ENCODE results near the gene SYT7. TPM values are rescaled to one million over a fixed set of nuclear protein-coding genes. Genes with fewer than 3 reads are reported as not detected.

Gene SYT7
- total and polyA plus RNA-seq, 2 of the 4 experiments (the other 2 are of a cell fraction) = under 0.01 to 0.19 TPM

DNA sequence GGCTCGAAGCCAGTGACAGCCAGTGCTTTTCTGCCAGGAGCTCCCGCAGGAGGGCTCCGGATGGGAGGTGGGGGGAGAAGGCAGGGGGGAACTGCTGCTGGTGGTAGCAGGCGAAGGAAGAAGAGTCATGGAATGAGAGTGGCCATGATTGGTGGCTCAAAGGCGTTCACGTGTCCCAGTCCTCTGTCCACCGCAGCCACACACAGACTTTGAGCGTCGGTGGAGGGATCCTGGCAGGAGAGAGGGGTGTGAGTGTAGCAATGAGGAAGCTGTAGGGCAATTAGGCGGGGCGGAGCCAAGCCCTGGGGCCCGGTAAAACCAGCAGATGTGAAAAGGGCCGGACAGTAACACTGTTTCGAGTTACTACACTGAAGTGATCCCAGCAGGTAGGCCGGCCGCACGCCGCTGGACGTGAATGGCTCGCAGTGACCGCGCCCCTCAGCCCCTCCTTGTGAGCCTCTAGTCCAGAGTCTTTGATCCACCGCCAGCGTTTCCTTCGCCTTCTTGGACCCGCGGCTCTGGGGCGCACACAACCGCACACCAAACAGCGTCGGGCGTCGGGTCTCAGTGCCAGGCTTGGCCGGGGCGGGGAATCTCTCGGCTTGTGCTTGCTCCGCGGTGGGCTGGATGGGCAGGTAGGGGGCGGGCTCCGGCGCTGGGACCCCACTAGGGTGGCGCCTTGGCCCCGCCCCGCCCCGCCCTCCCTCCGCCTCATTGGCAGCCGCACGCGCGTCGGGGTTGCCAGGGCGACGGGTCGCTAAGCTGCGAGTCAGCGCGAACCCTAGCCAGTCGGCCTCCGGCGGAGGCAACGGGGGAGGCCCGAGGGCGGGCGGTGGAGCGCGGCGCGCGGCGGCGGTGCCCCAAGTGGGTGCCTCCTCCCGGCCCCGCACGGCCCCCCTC is 72.7 kb downstream of the SYT7 start, which contains the start of gene LRRC10B:
TSS of gene LRRC10B (plus strand) at position 788 of the 900 bp plus-strand sequence. CDS start 250 bp downstream, outside the sequence.
- no peak within 1 kb of the TSS for H3K14ac ChIP-seq (replicated peaks; ENCODE audit: low read depth, low read length)
- no peak within 1 kb of the TSS for H2BK15ac ChIP-seq (ENCODE audit: low read depth, low read length)
- peak within 1 kb of the TSS; percentile 88 for H2AFZ ChIP-seq (replicated peaks; ENCODE audit: low read length, poor library complexity)
- H3K4me2 ChIP-seq (ENCODE audit: low read depth, low read length) = peak within 1 kb of the TSS; percentile 65
- 6% methylated on average over 28 of the region's 74 CpGs; no CpG with 5 or more reads in 1 of the 2 experiments for WGBS, 2 experiments (ENCODE audit: extremely low coverage in 2 of 2, insufficient read length in 1 of 2)
- H3K36me3 ChIP-seq (ENCODE audit: control insufficient read depth, insufficient read depth, low read length) = no peaks in the 10 kb centered on the region
- no peak within 1 kb of the TSS for H3K27ac ChIP-seq (ENCODE audit: insufficient read depth, low read length)
- dilution Hi-C loops (cut with HindIII; ENCODE audit: low sequenced_read_pairs, unreplicated experiment) = no loop called here
- intact Hi-C loops (cut with micrococcal nuclease) = no loop called here
- ChIA-PET CTCF (interaction anchor here (0.6 to 1.4 kb wide), 3 partner anchors 9 to 106 kb away, joined by 3 to 5 read pairs (median 4); no protein-coding TSS in a partner anchor), POLR2A (ENCODE audit: unreplicated experiment) (no interaction called here)
- no peaks in the 10 kb centered on the region for H3K9me1 ChIP-seq (ENCODE audit: insufficient read depth, low read length)
- no peak within 1 kb of the TSS for H2BK120ac ChIP-seq (ENCODE audit: low read depth, low read length)
- no peak within 1 kb of the TSS for H3K18ac ChIP-seq (ENCODE audit: low read depth, low read length)
- H3K79me1 ChIP-seq (ENCODE audit: low read depth in 1 of 2, low read length in 2 of 2) = no peaks in the 10 kb centered on the region
- H2BK20ac ChIP-seq (ENCODE audit: low read depth, low read length) = no peak within 1 kb of the TSS
- H4K91ac ChIP-seq (ENCODE audit: insufficient read depth, low read depth, low read length) = no peak within 1 kb of the TSS
- H3K56ac ChIP-seq (ENCODE audit: extremely low read depth, insufficient read depth, low read length) = no peak within 1 kb of the TSS
- no peak within 1 kb of the TSS for H4K8ac ChIP-seq (ENCODE audit: low read depth in 2 of 2, low read length in 2 of 2)
- in situ Hi-C loops (cut with MboI; ENCODE audit: low sequenced_read_pairs) = no loop called here
- peak; percentile 16; the same call in 1 of the 2 replicates for ATAC-seq (ENCODE audit: low read depth)
- no peak for DNase-seq
- no peak within 1 kb of the TSS for H3K4ac ChIP-seq (ENCODE audit: low read depth, low read length)
- no peak within 1 kb of the TSS for H4K5ac ChIP-seq (ENCODE audit: low read depth, low read length)
- TF ChIP-seq NFE2L2 (IDR thresholded peaks at IDR 0.05; ENCODE audit: low read depth, low read length) (no peak), CHD1 (IDR thresholded peaks at IDR 0.05; ENCODE audit: low read depth, low read length) (no peak), RAD21 (IDR thresholded peaks at IDR 0.05; ENCODE audit: low read length) (no peak), SMC3 (IDR thresholded peaks at IDR 0.05; ENCODE audit: low read depth, low read length) (no peak), MAZ (IDR thresholded peaks at IDR 0.05; ENCODE audit: borderline replicate concordance, low read depth, low read length) (no peak), RCOR1 (IDR thresholded peaks at IDR 0.05; ENCODE audit: insufficient replicate concordance, low read length) (no peak), CEBPB (IDR thresholded peaks at IDR 0.05; ENCODE audit: low read depth, low read length) (no peak), BHLHE40 (IDR thresholded peaks at IDR 0.05; ENCODE audit: low read depth, low read length) (no peak), POLR2A (IDR thresholded peaks at IDR 0.05; ENCODE audit: low read depth, low read length) (no peak), RFX5 (IDR thresholded peaks at IDR 0.05; ENCODE audit: low read depth, low read length) (no peak), MAFK (IDR thresholded peaks at IDR 0.05; ENCODE audit: low read depth, low read length) (no peak), ELK1 (IDR thresholded peaks at IDR 0.05; ENCODE audit: borderline replicate concordance, low read depth, low read length) (no peak)
- TF ChIP-seq, protein P1, sequence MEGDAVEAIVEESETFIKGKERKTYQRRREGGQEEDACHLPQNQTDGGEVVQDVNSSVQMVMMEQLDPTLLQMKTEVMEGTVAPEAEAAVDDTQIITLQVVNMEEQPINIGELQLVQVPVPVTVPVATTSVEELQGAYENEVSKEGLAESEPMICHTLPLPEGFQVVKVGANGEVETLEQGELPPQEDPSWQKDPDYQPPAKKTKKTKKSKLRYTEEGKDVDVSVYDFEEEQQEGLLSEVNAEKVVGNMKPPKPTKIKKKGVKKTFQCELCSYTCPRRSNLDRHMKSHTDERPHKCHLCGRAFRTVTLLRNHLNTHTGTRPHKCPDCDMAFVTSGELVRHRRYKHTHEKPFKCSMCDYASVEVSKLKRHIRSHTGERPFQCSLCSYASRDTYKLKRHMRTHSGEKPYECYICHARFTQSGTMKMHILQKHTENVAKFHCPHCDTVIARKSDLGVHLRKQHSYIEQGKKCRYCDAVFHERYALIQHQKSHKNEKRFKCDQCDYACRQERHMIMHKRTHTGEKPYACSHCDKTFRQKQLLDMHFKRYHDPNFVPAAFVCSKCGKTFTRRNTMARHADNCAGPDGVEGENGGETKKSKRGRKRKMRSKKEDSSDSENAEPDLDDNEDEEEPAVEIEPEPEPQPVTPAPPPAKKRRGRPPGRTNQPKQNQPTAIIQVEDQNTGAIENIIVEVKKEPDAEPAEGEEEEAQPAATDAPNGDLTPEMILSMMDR (conservative IDR thresholded peaks at IDR 0.05; ENCODE audit: low read depth, low read length) = no peak
- TF ChIP-seq, protein P2, sequence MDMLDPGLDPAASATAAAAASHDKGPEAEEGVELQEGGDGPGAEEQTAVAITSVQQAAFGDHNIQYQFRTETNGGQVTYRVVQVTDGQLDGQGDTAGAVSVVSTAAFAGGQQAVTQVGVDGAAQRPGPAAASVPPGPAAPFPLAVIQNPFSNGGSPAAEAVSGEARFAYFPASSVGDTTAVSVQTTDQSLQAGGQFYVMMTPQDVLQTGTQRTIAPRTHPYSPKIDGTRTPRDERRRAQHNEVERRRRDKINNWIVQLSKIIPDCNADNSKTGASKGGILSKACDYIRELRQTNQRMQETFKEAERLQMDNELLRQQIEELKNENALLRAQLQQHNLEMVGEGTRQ (IDR thresholded peaks at IDR 0.05; ENCODE audit: low read depth, low read length) = no peak
- peak within 1 kb of the TSS; percentile 50 for H2AK9ac ChIP-seq (replicated peaks; ENCODE audit: low read depth, low read length, poor library complexity)
- no peak within 1 kb of the TSS for H3K9ac ChIP-seq (ENCODE audit: low read depth, low read length)
- H3K4me1 ChIP-seq (ENCODE audit: control insufficient read depth, insufficient read depth, low read length) = no peaks in the 10 kb centered on the region
- no peaks in the 10 kb centered on the region for H4K20me1 ChIP-seq (ENCODE audit: insufficient read depth, low read length)
- BruUV-seq (replicated peaks) = no TSS peak
- H3K23ac ChIP-seq (ENCODE audit: low read depth, low read length) = no peak within 1 kb of the TSS; the same call in 1 of the 2 replicates
- H3K4me3 ChIP-seq (ENCODE audit: insufficient read depth, low read depth, low read length) = no peak within 1 kb of the TSS
- no peak within 1 kb of the TSS for H2BK5ac ChIP-seq (ENCODE audit: low read depth, low read length, poor library complexity, severe bottlenecking)
- no peak within 1 kb of the TSS for H2AK5ac ChIP-seq (ENCODE audit: low read depth, low read length)
- peaks cover 75% of the 10 kb centered on the region for H3K27me3 ChIP-seq (ENCODE audit: control insufficient read depth, insufficient read depth, low read length)
- no peaks in the 10 kb centered on the region; the same call in 1 of the 2 replicates for H3K9me3 ChIP-seq (ENCODE audit: control insufficient read depth, insufficient read depth, low read length)

Measured in IMR-90 (cell line).